ENCODE measurements around the gene LGR6. TPM values are rescaled to one million over a fixed set of nuclear protein-coding genes. Genes with fewer than 3 reads are reported as not detected.

LGR6 gene
- polyA plus RNA-seq, 3 donors, result 0.86 to 1.1 (median 1.0) TPM

DNA sequence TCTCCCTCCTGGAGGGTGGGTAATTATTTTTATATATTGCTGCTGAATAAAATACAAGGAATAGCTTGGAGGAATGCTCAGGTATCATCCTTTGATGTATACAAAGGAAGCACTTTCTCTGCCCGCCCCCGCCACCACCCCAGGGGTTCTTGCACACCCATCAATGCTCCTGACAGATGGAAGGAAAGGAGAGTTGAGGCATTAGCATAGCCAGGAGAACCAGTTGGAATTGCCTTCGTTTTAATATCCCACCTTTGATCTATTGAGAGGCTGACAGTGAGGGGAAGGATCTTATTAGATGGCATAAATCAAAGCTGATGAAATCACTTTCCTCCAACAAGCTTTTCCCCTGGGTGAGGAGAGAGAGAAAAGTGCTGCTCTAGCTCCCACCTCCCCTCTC is 71.1 kb downstream of the LGR6 start:
- no peak for DNase-seq

DNA sequence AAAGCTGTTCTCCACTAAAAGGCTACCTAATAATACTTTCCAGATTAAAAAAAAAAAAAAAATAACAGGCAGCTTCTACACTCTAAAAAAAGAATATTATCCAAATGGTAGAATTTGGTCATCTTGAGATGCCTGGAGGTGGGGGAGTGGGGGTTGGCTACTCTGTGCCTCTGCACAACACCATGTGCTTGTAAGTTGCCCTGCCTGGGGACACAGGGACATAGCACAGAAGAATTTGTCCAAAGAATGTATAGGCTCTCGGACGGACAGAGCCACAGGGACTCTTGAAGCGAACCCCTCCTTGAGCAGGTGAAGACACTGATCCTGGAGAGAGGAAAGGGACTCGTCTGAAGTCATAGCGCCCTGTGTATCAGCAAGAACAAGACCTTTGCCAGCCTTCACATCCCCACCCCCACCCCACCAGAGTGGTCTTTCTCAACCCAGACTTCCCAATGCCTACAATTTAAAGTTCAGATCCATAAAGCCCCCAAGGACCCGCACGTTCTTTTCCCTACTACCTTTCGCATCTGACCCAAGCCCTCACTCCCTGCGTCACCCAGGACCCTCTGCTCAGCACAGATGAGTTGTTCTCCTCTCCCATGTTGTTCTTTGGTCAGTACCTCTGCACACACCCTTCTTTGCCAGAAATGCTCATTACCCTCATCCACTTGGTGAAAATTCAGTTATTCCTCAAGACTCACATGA is 72.6 kb downstream of the LGR6 start:
- DNase-seq, result no peak

DNA sequence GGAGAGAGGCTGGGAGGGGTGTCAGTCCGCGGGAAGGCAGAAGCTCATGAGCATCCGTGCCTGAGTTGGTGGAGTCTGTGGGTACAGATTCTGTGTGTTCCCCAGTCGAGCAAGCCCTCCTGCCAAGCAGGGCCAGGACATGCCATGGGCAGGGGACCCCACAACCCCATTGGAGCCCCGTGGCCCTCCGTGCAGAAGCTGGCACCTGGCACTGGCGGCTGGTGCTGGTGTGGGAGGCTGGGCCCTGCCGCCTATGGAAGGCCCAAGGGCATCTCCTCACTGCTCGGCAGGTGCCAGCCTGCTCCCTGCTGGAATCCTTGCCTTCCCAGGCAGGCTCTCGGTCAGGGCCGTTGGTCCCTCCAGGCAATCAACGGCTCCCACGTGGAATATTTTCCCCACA is 74.4 kb downstream of the LGR6 start:
- DNase-seq, result no peak

DNA sequence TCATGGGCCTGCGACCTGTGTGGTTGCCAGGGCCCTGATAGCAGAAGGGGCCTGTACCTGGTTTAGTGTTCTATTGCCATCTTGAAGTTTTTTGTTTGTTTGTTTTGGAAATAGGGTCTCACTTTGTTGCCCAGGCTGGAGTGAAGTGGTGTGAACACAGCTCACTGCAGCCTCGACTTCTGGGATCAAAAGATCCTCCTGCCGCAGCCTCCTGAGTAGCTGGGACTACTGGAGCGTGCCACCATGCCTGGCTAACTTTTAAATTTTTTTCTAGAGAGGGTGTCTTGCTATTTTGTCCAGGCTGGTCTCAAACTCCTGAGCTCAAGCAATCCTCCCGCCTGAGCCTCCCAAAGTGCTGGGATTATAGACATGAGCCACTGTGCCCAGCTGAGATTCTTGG is 75.2 kb downstream of the LGR6 start:
- DNase-seq, result no peak

DNA sequence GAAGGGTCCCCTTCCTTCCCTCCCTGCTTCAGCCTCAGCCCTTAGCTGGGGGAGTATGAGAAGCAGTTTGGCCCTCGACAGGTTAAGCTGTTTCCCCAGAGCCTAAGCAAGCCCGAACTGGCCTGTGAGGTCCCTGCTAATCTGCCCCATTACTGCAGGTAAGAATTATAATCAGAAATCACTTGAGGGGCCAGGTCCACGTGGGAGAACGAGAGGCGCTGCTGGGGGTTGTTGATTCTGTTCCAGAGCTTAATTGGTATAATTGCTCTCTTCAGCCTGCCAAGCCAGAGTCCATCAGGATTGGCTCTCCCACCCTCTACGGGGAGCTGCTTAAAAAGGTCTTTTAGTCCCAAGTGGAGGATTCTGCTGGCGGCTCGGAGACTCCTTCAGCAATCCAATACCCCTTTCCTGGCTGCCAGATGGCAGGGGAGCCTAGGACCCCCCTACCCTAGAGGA is 77.3 kb downstream of the LGR6 start:
- no peak for DNase-seq

DNA sequence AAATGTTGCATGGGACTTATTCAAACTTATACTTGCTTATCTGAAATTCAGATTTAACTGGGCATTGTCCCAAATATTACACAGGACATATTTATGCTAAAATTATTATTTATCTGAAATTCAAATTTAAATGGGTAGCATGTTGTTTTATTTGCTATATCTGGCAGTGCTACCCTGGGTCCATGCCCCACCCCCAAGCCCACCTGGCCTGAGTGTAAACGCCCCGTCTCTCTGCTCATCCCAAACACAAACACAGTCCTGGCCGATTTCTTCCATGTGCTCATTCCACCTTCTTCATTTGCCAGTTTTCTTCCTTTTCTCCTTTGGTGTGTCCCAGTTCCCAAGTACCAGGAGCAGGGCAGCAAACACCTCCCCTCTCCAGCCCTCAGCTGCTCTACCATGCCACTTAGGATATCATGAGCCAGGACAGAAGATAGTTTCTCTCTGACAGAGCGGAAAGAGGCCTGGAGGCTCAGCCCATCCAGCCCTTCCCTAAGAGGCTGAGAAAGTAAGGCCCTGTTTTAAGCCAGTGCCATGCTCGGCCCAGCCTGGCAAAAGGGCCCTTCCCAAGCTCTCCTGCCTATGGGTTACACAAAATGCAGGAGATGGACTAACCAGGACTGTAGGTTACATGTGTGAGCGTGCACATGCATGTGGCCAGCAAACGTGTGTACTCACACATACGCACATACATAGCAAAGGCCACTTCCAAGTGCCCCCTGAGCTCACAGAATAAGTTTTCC is 78.7 kb downstream of the LGR6 start:
- no peak for DNase-seq

DNA sequence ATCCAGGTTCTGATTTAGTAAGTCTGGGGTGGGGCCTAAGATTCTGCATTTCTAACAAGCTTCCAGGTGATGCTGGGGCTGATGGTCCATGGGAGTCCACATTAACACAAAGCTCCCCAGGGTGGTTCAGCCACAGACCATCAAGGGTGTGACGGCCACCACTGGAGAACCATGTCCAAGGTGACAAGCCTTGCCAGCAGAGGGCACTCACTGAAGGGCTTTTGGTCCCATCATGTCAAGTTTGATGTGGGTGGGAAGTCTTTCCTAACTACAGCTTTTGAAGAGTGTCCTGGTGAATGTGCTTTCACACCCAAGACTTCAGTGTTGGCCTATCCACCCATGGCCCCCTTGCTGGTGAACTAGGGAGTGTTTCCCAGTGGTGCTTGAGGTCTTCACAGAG is 81.0 kb downstream of the LGR6 start:
- DNase-seq, result no peak

DNA sequence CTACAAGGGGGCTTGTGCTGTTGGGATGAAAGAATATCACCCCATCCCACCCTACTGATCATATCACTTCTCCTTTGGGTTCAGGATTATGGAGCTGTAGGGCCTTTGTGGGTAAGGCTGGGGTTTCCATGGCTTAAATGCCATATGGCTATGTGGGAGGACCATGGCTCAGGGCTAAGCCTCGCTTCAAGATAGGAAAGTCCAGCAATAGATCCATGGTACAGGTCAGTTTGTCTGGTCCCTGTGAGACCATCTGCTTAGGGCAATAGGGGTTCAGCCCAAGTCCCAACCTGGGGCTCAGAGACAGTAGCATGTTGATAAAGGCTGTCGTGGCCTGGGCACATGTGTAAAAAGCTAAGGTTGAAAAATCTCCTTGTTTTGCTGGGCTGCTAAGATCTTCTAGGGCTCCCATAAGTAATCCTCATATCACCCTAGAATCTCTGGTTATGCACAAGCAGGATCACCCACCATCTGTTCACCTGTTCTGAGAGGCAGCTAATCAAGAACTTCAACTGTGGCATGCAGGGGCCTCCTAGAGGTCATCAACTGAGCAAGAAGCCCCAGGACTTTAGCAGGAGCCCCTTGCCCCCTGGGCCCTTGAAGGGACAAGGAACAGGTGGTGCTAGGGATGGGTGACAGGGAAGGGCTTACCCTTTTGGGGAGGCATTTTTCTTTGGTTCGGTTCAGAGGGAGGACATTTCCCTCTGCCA is 81.6 kb downstream of the LGR6 start:
- no peak for DNase-seq

DNA sequence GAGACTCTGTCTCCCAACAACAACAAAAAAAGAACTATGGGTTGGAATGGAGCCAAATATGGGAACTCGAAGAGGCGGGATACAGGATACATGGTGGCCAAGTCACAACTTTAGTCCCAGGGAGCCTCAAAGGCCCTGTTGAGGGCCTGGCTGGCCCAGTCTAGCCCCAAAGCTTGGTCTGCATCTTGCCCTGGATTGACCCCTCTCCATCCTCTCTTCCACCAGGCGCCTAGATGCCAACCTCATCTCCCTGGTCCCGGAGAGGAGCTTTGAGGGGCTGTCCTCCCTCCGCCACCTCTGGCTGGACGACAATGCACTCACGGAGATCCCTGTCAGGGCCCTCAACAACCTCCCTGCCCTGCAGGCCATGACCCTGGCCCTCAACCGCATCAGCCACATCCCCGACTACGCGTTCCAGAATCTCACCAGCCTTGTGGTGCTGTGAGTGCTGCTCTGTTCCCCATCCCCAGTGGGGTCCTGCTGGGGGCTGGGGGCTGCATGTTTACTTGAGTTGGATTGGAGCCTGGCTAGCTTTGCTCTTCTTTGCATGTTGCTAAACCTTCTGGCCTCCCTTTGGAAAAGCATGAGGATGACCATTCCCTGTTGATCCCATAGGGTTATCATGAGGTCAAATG is 82.6 kb downstream of the LGR6 start:
- DNase-seq, result no peak

DNA sequence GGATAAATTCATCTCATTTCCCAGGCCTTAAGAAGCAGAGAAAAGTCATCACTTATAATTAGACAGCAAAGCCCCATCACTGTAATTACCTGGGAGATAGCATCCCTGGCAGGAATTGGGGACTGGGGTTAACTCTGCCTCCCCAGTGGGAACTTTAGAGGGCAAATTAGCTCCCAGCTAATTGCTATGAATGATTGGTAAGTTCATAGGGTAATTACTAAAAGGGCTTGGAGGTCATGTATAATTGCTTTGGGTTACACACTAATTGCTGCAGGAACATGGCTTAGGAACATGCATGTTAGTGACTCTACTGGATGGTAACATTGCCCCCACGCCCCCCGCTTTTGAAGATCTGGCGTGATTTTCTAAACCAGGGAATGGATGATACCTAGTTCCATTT is 83.3 kb downstream of the LGR6 start:
- DNase-seq, result no peak

DNA sequence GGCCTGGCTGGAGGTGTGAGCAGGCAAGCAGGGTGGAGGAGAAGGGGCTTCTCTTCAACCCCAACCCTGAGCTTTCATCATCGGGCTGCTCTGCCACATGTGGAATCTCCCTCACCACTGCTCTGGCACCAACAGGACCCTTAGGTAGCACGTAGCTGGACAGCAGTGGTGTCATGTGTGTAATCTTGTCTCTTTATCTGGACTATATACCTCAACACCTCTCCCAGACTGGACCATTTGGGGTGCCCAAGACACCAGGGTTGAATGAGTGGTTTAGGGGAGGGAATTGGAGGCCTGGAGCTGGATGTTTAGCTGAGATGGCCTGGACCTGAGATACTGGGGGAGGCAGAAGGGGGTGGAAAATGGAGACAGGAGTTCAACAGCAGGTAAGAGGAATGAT is 85.2 kb downstream of the LGR6 start:
- DNase-seq, result no peak

DNA sequence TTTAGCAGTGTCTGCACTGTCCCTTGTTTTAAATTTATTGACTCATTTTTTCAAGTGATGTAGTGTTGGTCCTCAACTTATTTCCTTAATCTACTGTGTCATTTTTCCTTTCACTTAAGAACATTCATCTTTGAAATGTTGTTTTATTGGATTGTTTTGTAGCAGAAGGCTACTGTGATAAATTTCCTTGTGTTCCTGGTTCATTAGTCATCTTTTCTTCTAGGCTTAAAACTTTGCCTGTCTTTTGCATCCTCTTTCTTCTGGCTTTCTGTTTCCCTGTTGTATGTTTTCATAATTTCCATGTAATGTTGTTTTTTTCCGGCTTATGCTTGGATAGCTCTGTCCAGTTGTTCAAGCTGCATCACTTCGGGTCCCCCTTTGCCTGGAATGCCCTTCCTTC is 86.2 kb downstream of the LGR6 start:
- no peak for DNase-seq

DNA sequence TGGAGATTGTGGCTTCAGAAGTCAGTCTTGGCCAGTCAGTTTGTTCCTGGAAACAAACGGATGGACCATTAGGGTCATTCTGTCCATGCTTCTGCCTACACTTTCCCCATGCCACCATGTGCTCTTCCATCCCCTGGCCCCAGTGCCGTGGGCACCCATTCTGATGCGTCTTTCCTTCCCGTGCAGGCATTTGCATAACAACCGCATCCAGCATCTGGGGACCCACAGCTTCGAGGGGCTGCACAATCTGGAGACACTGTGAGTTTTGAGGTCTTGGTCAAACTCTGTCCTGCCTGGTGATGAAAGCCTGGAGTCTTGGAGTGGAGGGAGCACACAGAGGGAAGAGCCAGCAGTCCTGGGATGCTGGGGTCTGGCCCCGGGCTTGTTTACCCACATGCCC is 87.0 kb downstream of the LGR6 start:
- no peak for DNase-seq

DNA sequence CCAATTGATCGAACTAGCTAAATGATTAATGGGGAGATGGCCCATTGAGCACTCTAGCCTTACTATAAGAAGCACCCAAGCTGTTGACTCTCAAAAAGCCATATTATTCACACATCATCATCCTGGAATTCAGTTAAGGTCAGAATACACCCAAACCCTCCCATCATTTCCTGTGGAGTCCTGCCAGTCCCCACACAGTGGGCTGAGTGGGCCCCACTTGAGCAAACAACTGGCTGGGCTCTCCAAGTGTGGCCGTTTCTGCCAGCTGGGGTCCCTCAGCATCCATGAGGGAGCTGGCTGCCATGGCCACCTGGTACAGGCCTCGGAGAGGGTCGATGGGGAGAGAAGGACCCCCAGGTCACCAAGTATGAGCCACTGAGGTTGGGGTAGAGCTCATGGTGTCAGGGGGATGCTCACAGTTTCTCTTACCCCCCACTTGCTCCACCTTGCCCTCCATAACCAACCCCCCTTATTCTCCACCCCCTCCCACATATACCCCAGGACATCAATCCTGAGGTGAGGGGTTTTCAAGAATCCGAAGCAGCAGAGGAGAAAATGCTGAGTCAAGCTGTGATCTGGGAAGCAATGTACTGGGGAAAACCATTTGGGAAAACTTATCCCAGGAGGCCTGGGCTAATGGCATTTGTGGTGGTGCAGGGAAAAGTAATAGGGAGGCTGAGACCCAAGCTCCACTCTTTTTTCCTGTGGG is 87.9 kb downstream of the LGR6 start:
- peak; percentile 47 for DNase-seq

DNA sequence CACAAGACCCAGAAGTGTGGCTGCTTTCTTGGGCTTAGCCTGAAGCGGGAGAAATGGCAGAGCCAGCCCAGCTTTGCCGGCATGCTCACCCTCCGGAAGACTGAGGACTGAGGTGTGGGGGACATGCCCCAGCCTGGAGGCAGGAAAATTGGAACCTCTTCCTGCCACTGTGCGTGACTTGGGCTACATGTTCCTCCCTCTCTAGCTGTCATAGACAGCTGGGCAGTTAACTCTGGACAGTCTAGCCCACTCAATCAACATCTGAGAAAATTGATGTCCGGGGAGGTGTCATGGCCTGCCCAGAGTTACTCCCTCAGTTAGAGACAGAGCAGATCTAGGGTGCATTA is 88.4 kb downstream of the LGR6 start:
- no peak for DNase-seq

DNA sequence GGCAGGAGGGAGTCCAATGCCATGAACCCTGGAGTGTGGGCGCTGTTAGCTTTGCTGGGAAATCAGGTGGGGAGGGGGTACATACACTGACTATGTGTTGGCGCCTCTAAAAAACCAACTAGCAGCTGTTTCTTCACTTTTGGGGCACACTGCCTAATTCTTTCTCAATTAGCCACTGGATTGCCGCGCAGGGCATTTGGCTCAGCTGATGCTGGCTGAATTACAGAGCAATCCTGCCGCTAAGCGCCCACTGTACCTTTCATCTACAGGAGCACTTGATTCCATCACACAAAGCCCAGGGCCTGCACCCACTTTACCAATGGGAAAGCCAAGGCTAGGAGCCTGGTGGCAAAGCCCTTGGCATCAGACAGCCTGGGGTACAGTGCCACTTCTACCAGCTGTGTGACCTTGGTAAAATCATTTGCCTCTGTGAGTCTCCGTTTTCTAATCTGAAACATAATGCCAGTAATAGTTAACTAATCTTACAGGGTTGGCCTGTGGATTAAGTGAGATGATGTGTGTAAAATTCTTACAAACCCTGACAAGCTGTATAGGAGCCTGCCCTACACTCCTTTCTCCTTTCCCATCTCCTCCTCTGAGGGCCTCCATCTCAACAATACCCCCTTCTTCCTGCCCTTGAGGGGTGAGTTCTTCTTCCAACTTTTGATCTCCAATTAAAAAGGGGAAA is 89.1 kb downstream of the LGR6 start:
- DNase-seq, result no peak

DNA sequence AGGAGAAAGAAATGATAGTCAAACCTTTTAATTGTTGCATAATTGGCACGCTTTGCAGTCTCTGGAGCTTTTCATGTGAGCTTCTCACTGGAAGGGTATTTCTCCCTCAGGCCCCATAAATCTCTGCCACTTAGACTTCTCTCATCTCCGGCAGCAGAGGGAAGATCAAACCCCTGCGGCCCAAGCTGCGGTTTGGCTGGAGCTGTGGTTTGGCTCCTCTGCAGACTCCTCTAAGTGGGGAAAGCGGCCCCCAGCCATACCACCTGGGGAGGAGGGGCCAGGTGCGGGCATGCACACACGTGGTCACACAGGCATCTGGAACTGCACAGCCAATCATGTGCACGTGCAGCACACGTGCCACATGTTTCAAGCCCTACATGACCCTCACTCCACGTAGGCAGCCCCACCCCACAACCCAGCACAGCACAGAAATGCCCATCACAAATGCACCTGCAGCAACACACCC is 89.8 kb downstream of the LGR6 start:
- peak; percentile 47 for DNase-seq

DNA sequence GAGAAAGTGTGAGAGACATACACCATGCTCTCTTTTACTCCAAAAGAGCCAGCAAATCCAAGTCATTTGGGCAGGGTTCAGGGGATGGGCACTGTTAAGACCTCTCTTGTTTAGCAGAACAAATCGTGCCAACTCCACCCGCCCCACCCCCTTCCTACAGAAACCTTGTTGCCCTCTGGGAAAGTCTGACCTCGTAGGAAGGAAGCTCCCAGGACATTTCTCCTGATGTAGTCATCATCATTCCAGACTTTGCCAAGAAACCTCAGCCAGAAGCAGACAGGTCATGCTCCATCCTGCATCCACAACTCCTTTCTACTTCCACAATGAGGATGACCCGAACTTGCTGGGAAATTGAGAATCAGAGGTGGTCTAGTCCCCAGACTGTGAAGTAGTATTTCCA is 90.4 kb downstream of the LGR6 start:
- no peak for DNase-seq

DNA sequence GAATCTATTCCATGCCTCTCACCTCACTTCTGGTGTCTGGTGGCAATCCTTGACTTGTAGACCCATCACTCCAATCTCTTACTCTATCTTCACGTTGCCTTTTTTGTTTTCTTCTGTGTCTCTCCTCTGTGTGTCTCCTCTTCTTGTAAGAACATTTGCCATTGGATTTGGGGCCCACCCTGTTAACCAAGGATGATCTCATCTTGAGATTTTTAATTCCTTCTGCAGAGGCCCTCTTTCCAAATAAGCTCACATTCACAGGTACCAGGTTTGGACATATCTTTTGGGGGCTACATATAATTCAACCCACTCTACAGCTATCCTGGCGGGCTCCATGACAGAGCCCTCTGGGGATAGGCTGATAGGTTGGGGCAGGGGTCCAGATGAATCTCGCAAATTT is 92.3 kb downstream of the LGR6 start:
- DNase-seq, result no peak

DNA sequence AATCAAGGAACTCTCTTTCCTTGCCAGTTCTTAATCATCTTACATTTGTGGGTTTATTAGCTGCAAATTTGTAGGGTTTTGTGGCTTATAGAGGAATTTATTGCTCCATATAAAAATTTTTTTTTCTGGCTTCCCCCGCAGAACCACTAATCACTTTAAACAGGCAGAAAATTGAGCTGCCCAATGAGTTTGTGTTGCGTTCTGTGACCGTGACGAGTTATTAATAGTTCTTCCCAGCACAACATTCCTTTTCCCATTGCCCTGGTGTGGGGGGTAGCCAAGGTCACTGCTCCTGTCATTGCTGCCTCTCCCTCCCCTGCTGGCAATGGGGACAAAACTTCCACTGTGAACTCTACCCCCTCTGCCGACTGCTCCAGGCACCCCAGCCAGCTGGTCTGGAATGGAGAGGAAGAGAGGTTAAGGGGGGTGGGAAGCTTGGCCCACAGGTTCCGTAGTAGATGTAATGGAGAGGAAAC is 93.1 kb downstream of the LGR6 start:
- DNase-seq, result peak; percentile 43

DNA sequence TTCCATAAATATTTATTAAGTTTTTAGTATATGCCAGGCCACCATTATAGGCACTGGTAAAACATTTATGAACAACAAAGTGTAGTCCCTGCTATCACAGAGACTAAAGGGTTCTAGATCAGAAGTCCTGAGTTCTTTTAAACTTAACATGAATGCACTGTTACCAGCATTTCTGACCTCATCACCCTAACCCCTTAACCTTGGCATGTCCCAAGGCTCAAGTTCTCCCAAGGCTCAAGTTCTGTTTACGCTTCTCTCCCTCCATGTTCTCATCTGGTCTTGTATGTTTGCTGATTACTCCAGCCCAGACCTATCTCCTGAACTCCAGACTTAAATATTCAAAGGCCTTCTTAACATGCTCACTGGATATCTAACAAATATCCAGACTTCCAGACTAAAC is 93.6 kb downstream of the LGR6 start:
- DNase-seq, result no peak

Data from renal pelvis (tissue), 4 donors.